Thyroid gland (tissue), 4 donors: ENCODE results near the gene PHAX. TPM values are rescaled to one million over a fixed set of nuclear protein-coding genes. Genes with fewer than 3 reads are reported as not detected.

ENCODE experiments used
- DNase-seq, 2 donors: peaks; one replicate each; pipeline ENCODE4 v3.0.0-alpha.2; 2019
- H3K27ac ChIP-seq, 3 donors: fragments of 200-600 bp; sonication (generic); 1 replicate in 2 of 3; 2 replicates in 1 of 3; pipeline ENCODE4 v1.5.1; 2016 to 2019; ENCODE audit warnings: mild to moderate bottlenecking in 1 of 3, moderate library complexity in 1 of 3
- H3K27me3 ChIP-seq: fragments of 200-600 bp; sonication (generic); one replicate; pipeline ENCODE4 v1.5.1; 2019
- H3K36me3 ChIP-seq, 2 donors: fragments of 200-600 bp; sonication (generic); one replicate each; pipeline ENCODE4 v1.5.1; 2016 to 2019
- H3K4me1 ChIP-seq, 2 donors: fragments of 200-600 bp; sonication (generic); one replicate each; pipeline ENCODE4 v1.5.1; 2017 to 2019
- H3K4me3 ChIP-seq, 3 donors: fragments of 200-600 bp; sonication (generic); replicated peaks in 1 of 3; 1 replicate in 2 of 3; 2 replicates in 1 of 3; pipeline ENCODE4 v1.5.1; 2016; ENCODE audit warnings: mild to moderate bottlenecking in 1 of 3
- H3K9me3 ChIP-seq: fragments of 200-600 bp; sonication (generic); one replicate; pipeline ENCODE4 v1.5.1; 2017
- CTCF ChIP-seq, 6 experiments: fragments of 200-600 bp in 3 of 6; fragments of 450-650 bp in 3 of 6; sonication (generic) in 3 of 6; IDR thresholded peaks; one replicate each; pipeline ENCODE4 v1.5.1; 2016 to 2019; ENCODE audit warnings: antibody characterized with exemption in 6 of 6, mild to moderate bottlenecking in 2 of 6, inconsistent platforms in 1 of 6, moderate library complexity in 1 of 6
- POLR2A ChIP-seq, 2 donors: fragments of 450-650 bp; IDR thresholded peaks; one replicate each; pipeline ENCODE4 v1.6.1; 2017; ENCODE audit warnings: antibody characterized with exemption in 2 of 2, mild to moderate bottlenecking in 2 of 2, moderate library complexity in 1 of 2
- WGBS, 2 donors: methylation state at CpG; one replicate each; pipeline ENCODE4 v1.1.5; 2017; 5-methylcytosine and 5-hydroxymethylcytosine counted together
- intact Hi-C: fragments of 100-400 bp; cut with DNase I; formaldehyde crosslinking; loops from one replicate; pipeline ENCODE4 v1.15.1; 2023
- total RNA-seq, 4 donors: library from RNA; depleted of rRNA; stranded (reverse); fragments of >200 nt; gene quantifications; one replicate each; pipeline ENCODE4 v1.2.3, GENCODE V29; 2016

PHAX gene
- total RNA-seq, 4 donors from 2014 or later: 35.2 to 42.9 (median 40.0) TPM

- H3K27ac ChIP-seq: peak overlapping the region in 2 of 3 donors; percentile 70 to 79
- intact Hi-C loops: no loop called here
- H3K27me3 ChIP-seq: no peaks in the 10 kb centered on the region
- no peaks in the 10 kb centered on the region for H3K9me3 ChIP-seq
- no peak for TF ChIP-seq POLR2A (IDR thresholded peaks at IDR 0.05)
- peaks cover 0 to 7% of the 10 kb centered on the region in 2 donors for H3K36me3 ChIP-seq
- WGBS, 2 donors: 30 to 51% methylated on average over 4 of the region's 4 CpGs
- peaks cover 9 to 13% of the 10 kb centered on the region in 2 donors for H3K4me1 ChIP-seq
- no peak overlapping the region for H3K4me3 ChIP-seq
- peak; percentile 88 to 89 for DNase-seq
Observed at GRCh38 chr5:126568206-126568755, 32.5 kb upstream of the PHAX start.

- WGBS, 2 donors: 92 to 94% methylated on average over 10 of the region's 10 CpGs
- peaks cover 6 to 23% of the 10 kb centered on the region in 2 donors for H3K36me3 ChIP-seq
- intact Hi-C loops: no loop called here
Observed at GRCh38 chr5:126575644-126576043, 25.1 kb upstream of the PHAX start.

GRCh38 chr5:126576974-126577373 is 23.8 kb upstream of the PHAX start:
- 93 to 99% methylated on average over 5 of the region's 5 CpGs for WGBS, 2 donors
- no peak overlapping the region for H3K4me3 ChIP-seq
- DNase-seq: no peak
- no peak overlapping the region for H3K27ac ChIP-seq
- H3K36me3 ChIP-seq: peaks cover 6 to 32% of the 10 kb centered on the region in 2 donors
- TF ChIP-seq POLR2A (IDR thresholded peaks at IDR 0.05) (no peak), CTCF (IDR thresholded peaks at IDR 0.05) (no peak)
- H3K27me3 ChIP-seq: no peaks in the 10 kb centered on the region
- intact Hi-C loops: no loop called here
- no peaks in the 10 kb centered on the region for H3K4me1 ChIP-seq
- H3K9me3 ChIP-seq: no peaks in the 10 kb centered on the region

More at GRCh38 chr5:126575644-126576043, 25.1 kb upstream of the PHAX start:
- H3K4me3 ChIP-seq: no peak overlapping the region
- no peak overlapping the region for H3K27ac ChIP-seq
- DNase-seq: no peak
- TF ChIP-seq POLR2A (IDR thresholded peaks at IDR 0.05) (no peak), CTCF (IDR thresholded peaks at IDR 0.05) (no peak)
- no peaks in the 10 kb centered on the region for H3K27me3 ChIP-seq
- no peaks in the 10 kb centered on the region for H3K4me1 ChIP-seq
- H3K9me3 ChIP-seq: no peaks in the 10 kb centered on the region

- DNase-seq: no peak
- 98 to 99% methylated on average over 5 of the region's 5 CpGs for WGBS, 2 donors
- H3K27ac ChIP-seq: no peak overlapping the region
- H3K4me3 ChIP-seq: no peak overlapping the region
- H3K9me3 ChIP-seq: no peaks in the 10 kb centered on the region
- H3K4me1 ChIP-seq: no peaks in the 10 kb centered on the region
- intact Hi-C loops: no loop called here
- H3K36me3 ChIP-seq: peaks cover 6 to 36% of the 10 kb centered on the region in 2 donors
- no peaks in the 10 kb centered on the region for H3K27me3 ChIP-seq
- TF ChIP-seq CTCF (IDR thresholded peaks at IDR 0.05): no peak
- TF ChIP-seq POLR2A (IDR thresholded peaks at IDR 0.05): no peak
Observed at GRCh38 chr5:126577415-126577814, 23.3 kb upstream of the PHAX start.

- no peak for DNase-seq
- Histone ChIP-seq H3K27me3 (no peaks in the 10 kb centered on the region), H3K4me3 (no peak overlapping the region), H3K9me3 (no peaks in the 10 kb centered on the region), H3K27ac (no peak overlapping the region), H3K36me3 (peaks cover 6 to 49% of the 10 kb centered on the region in 2 donors), H3K4me1 (no peaks in the 10 kb centered on the region)
- intact Hi-C loops: no loop called here
- TF ChIP-seq POLR2A (IDR thresholded peaks at IDR 0.05) (no peak), CTCF (IDR thresholded peaks at IDR 0.05) (no peak)
- 85 to 92% methylated on average over 2 of the region's 2 CpGs for WGBS, 2 donors
Observed at GRCh38 chr5:126579716-126580115, 21.0 kb upstream of the PHAX start.
